OCI-LY1 (cell line): ENCODE measurements around the gene PGA4.

ENCODE experiments used
- H2AFZ ChIP-seq: fragments of 200-600 bp; sonication (generic), shearing (Covaris generic); 2 replicates; pipeline ENCODE4 v1.6.0; 2014; ENCODE audit warnings: antibody characterized with exemption, mild to moderate bottlenecking, low read length
- H3F3A ChIP-seq: fragments of 200-600 bp; sonication (generic), shearing (Covaris generic); 2 replicates; pipeline ENCODE4 v1.6.0; 2014; ENCODE audit warnings: mild to moderate bottlenecking, antibody characterized with exemption, low read length, moderate library complexity; ENCODE audit not compliant: insufficient read depth
- H3K27ac ChIP-seq: fragments of 200-600 bp; sonication (generic); 2 replicates; pipeline ENCODE4 v1.5.1; 2014; ENCODE audit warnings: low read length, mixed run types, mild to moderate bottlenecking, low read depth; ENCODE audit not compliant: poor library complexity, severe bottlenecking
- H3K27me3 ChIP-seq: fragments of 200-600 bp; sonication (generic); 2 replicates; pipeline ENCODE4 v1.6.0; 2014; ENCODE audit warnings: antibody characterized with exemption, mild to moderate bottlenecking, low read length, moderate library complexity; ENCODE audit not compliant: insufficient read depth
- H3K36me3 ChIP-seq: fragments of 200-600 bp; sonication (generic); 2 replicates; pipeline ENCODE4 v1.6.1; 2014; ENCODE audit warnings: mild to moderate bottlenecking, antibody characterized with exemption, low read length, moderate library complexity, mixed read lengths; ENCODE audit not compliant: insufficient read depth
- H3K4me1 ChIP-seq: fragments of 200-600 bp; sonication (generic); 2 replicates; pipeline ENCODE4 v1.5.1; 2014; ENCODE audit warnings: mild to moderate bottlenecking, low read length, moderate library complexity; ENCODE audit not compliant: insufficient read depth, severe bottlenecking
- H3K4me2 ChIP-seq: fragments of 200-600 bp; sonication (generic), shearing (Covaris generic); 2 replicates; pipeline ENCODE4 v1.6.1; 2014; ENCODE audit warnings: low read length
- H3K4me3 ChIP-seq: fragments of 200-600 bp; sonication (generic); 2 replicates; pipeline ENCODE4 v1.5.1; 2014; ENCODE audit warnings: low read length, low read depth, mild to moderate bottlenecking, mixed read lengths; ENCODE audit not compliant: poor library complexity, severe bottlenecking
- H3K79me2 ChIP-seq: fragments of 200-600 bp; shearing (Covaris generic); 2 replicates; pipeline ENCODE4 v1.6.1; 2016; ENCODE audit warnings: mixed run types, low read length, mixed read lengths; ENCODE audit not compliant: insufficient read depth
- H3K9ac ChIP-seq: fragments of 200-600 bp; sonication (generic), shearing (Covaris generic); 2 replicates; pipeline ENCODE4 v1.6.1; 2014; ENCODE audit warnings: mild to moderate bottlenecking, low read length, mixed read lengths
- H3K9me2 ChIP-seq: fragments of 200-600 bp; sonication (generic), shearing (Covaris generic); 2 replicates; pipeline ENCODE4 v1.6.1; 2014; ENCODE audit warnings: low read depth, mild to moderate bottlenecking, low read length, mixed read lengths
- H3K9me3 ChIP-seq: fragments of 200-600 bp; shearing (Covaris generic); 2 replicates; pipeline ENCODE4 v1.6.1; 2014; ENCODE audit warnings: low read length, mixed read lengths
- H4K20me1 ChIP-seq: fragments of 200-600 bp; sonication (generic), shearing (Covaris generic); 2 replicates; pipeline ENCODE4 v1.6.0; 2016; ENCODE audit warnings: mild to moderate bottlenecking, low read length; ENCODE audit not compliant: insufficient read depth
- EZH2 ChIP-seq: fragments of 200-600 bp; sonication (generic), shearing (Covaris generic); IDR thresholded peaks from 2 replicates; pipeline ENCODE4 v1.8.0; 2017; ENCODE audit warnings: borderline replicate concordance, mixed run types, mild to moderate bottlenecking, antibody characterized with exemption, low read length, moderate library complexity, mixed read lengths
- TF ChIP-seq, protein P1 (sequence below): fragments of 200-600 bp; sonication (generic), shearing (Covaris generic); IDR thresholded peaks from 2 replicates; pipeline ENCODE4 v1.5.1; 2017; ENCODE audit warnings: mild to moderate bottlenecking, antibody characterized with exemption, low read length, moderate library complexity, mixed read lengths

Gene PGA4

DNA sequence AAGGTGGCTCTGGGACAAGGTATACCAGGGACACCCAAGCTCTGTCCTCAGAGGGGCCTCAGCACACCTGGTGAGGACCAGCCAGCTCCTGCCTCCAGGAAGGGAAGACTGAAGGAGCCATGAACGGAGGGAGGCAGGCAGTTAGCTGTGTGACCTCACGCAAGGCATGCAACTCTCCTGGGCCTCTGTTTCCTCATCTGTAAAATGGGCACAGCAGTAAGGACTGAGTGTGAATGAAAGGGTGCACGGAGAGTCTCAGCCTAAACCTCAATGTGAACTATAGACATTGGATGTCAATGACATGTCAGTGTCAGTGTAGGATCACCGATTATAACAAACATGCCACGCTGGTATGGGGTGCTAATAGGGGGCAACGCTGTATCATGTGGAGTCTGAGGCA, 37.2 kb downstream of the PGA4 start:
- Histone ChIP-seq H4K20me1 (no peaks in the 10 kb centered on the region), H3F3A (no peaks in the 10 kb centered on the region), H3K27me3 (peaks cover 3% of the 10 kb centered on the region; the same call in 1 of the 2 replicates), H3K79me2 (no peaks in the 10 kb centered on the region), H2AFZ (no peak overlapping the region), H3K9ac (no peak overlapping the region), H3K9me3 (no peaks in the 10 kb centered on the region), H3K36me3 (no peaks in the 10 kb centered on the region), H3K4me1 (no peaks in the 10 kb centered on the region), H3K4me3 (no peak overlapping the region), H3K9me2 (no peaks in the 10 kb centered on the region), H3K4me2 (no peak overlapping the region), H3K27ac (no peak overlapping the region)
- no peak for TF ChIP-seq EZH2
- TF ChIP-seq, protein P1, sequence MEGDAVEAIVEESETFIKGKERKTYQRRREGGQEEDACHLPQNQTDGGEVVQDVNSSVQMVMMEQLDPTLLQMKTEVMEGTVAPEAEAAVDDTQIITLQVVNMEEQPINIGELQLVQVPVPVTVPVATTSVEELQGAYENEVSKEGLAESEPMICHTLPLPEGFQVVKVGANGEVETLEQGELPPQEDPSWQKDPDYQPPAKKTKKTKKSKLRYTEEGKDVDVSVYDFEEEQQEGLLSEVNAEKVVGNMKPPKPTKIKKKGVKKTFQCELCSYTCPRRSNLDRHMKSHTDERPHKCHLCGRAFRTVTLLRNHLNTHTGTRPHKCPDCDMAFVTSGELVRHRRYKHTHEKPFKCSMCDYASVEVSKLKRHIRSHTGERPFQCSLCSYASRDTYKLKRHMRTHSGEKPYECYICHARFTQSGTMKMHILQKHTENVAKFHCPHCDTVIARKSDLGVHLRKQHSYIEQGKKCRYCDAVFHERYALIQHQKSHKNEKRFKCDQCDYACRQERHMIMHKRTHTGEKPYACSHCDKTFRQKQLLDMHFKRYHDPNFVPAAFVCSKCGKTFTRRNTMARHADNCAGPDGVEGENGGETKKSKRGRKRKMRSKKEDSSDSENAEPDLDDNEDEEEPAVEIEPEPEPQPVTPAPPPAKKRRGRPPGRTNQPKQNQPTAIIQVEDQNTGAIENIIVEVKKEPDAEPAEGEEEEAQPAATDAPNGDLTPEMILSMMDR = no peak

DNA sequence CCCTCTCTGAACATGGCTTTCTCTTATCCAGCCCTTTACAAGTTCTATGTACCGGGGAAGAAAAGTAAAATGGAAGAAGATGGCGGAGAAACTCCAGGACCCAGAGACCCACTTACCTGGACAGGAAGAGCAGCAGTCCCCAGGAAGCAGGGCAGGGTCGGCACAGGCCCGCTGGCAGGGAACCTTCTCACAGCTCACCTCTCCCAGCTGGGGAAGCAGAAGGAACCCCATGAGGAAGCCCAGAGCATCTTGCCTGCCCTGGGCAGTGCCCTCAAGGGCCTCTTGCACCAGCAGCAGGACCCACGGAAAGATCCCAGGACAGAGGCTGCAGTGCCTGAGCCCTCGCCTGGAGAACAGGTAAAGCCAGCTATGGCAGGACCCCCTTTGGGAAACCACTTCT, 42.2 kb downstream of the PGA4 start:
- H3K4me1 ChIP-seq = no peaks in the 10 kb centered on the region
- no peaks in the 10 kb centered on the region for H3F3A ChIP-seq
- H4K20me1 ChIP-seq = no peaks in the 10 kb centered on the region
- H3K9me2 ChIP-seq = no peaks in the 10 kb centered on the region
- no peak overlapping the region for H3K27ac ChIP-seq
- no peak overlapping the region for H3K9ac ChIP-seq
- no peaks in the 10 kb centered on the region for H3K9me3 ChIP-seq
- no peak overlapping the region for H3K4me2 ChIP-seq
- H3K4me3 ChIP-seq = no peak overlapping the region
- TF ChIP-seq EZH2 = no peak
- TF ChIP-seq, protein P1 = no peak
- H3K79me2 ChIP-seq = no peaks in the 10 kb centered on the region
- H2AFZ ChIP-seq = no peak overlapping the region
- H3K36me3 ChIP-seq = no peaks in the 10 kb centered on the region
- no peaks in the 10 kb centered on the region; the same call in 1 of the 2 replicates for H3K27me3 ChIP-seq

DNA sequence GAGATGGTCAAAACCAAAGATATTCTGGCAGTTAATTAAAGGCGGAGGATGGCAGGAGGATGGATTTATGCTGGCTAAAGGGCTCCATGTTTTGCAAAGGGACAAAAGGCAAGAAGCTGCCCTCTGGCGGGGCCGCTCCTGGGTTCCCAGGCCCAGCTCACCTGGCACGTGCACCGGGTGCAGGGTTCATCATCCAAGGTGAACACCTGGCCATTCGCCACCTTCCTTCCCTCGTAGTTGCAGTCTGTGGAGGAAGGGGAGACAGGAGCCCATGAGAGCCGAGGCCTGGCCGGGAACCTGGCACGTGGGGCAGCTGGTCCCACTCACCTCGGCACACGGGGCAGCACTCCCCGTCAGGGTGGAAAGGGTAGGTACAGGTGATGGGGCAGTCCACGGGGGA, 42.6 kb downstream of the PGA4 start:
- H3K79me2 ChIP-seq = no peaks in the 10 kb centered on the region
- no peaks in the 10 kb centered on the region for H3F3A ChIP-seq
- H3K4me1 ChIP-seq = no peaks in the 10 kb centered on the region
- H3K27ac ChIP-seq = no peak overlapping the region
- no peak overlapping the region for H3K9ac ChIP-seq
- H3K4me2 ChIP-seq = no peak overlapping the region
- H3K27me3 ChIP-seq = no peaks in the 10 kb centered on the region; the same call in 1 of the 2 replicates
- TF ChIP-seq EZH2 = no peak
- TF ChIP-seq, protein P1 = no peak
- H3K9me2 ChIP-seq = no peaks in the 10 kb centered on the region
- no peak overlapping the region for H2AFZ ChIP-seq
- no peaks in the 10 kb centered on the region for H4K20me1 ChIP-seq
- no peaks in the 10 kb centered on the region for H3K9me3 ChIP-seq
- no peaks in the 10 kb centered on the region for H3K36me3 ChIP-seq
- no peak overlapping the region for H3K4me3 ChIP-seq
